ENCODE data around the gene ZBTB42.
A peak's percentile ranks its signal among the peaks of the same experiment; 100 is the strongest.

Gene ZBTB42

GRCh38 chr14:104770072-104770579, 30.8 kb upstream of the ZBTB42 start:
- Histone ChIP-seq H3K27ac (ENCODE audit: insufficient read depth in 1 of 2, low read depth in 1 of 2, low read length in 2 of 2, poor library complexity in 1 of 2, severe bottlenecking in 2 of 2) (no peak overlapping the region), H3K9me3 (ENCODE audit: control extremely low read depth in 1 of 5, control insufficient read depth in 4 of 5, insufficient read depth in 2 of 5, low read depth in 1 of 5, low read length in 4 of 5) (peaks cover 0 to 16% (median 8%) of the 10 kb centered on the region in 5 experiments), H3K4me3 (ENCODE audit: control insufficient read depth in 1 of 7, extremely low read depth in 1 of 7, insufficient read depth in 4 of 7, low read depth in 2 of 7, low read length in 6 of 7) (no peak overlapping the region), H3K4me1 (ENCODE audit: control extremely low read depth in 1 of 4, control insufficient read depth in 4 of 4, insufficient read depth in 4 of 4, low read length in 3 of 4) (peaks cover 0 to 8% (median 4%) of the 10 kb centered on the region in 4 experiments), H3K27me3 (replicated peaks in 2 of 5; ENCODE audit: control insufficient read depth in 4 of 5, insufficient read depth in 5 of 5, low read length in 4 of 5) (no peaks in the 10 kb centered on the region), H3K36me3 (ENCODE audit: control insufficient read depth in 4 of 4, insufficient read depth in 4 of 4, low read length in 3 of 4) (peaks cover 3 to 57% (median 40%) of the 10 kb centered on the region in 4 experiments)
- DNase-seq: no peak
- POLR2A ChIA-PET: interaction anchor here (0.6 kb wide), 1 partner anchor 218 kb away, joined by 3 read pairs; no protein-coding TSS in a partner anchor
- CTCF ChIA-PET: interaction anchor here (0.9 to 3.7 kb wide), 10 partner anchors 11 to 274 kb away, joined by 3 to 23 read pairs (median 4); no protein-coding TSS in a partner anchor
- 98% methylated on average over 19 of the region's 24 CpGs for WGBS (ENCODE audit: insufficient coverage)

GRCh38 chr14:104770851-104771272, 30.0 kb upstream of the ZBTB42 start:
- H3K4me1 ChIP-seq (ENCODE audit: control extremely low read depth in 1 of 4, control insufficient read depth in 4 of 4, insufficient read depth in 4 of 4, low read length in 3 of 4): peaks cover 0 to 8% (median 4%) of the 10 kb centered on the region in 4 experiments
- H3K4me3 ChIP-seq (ENCODE audit: control insufficient read depth in 1 of 7, extremely low read depth in 1 of 7, insufficient read depth in 4 of 7, low read depth in 2 of 7, low read length in 6 of 7): no peak overlapping the region
- H3K9me3 ChIP-seq (ENCODE audit: control extremely low read depth in 1 of 5, control insufficient read depth in 4 of 5, insufficient read depth in 2 of 5, low read depth in 1 of 5, low read length in 4 of 5): peaks cover 0 to 14% (median 6%) of the 10 kb centered on the region in 5 experiments
- no peak overlapping the region for H3K27ac ChIP-seq (ENCODE audit: insufficient read depth in 1 of 2, low read depth in 1 of 2, low read length in 2 of 2, poor library complexity in 1 of 2, severe bottlenecking in 2 of 2)
- peaks cover 6 to 64% (median 46%) of the 10 kb centered on the region in 4 experiments for H3K36me3 ChIP-seq (ENCODE audit: control insufficient read depth in 4 of 4, insufficient read depth in 4 of 4, low read length in 3 of 4)
- POLR2A ChIA-PET: interaction anchor here (0.6 kb wide), 2 partner anchors 149 to 349 kb away, joined by 3 read pairs; no protein-coding TSS in a partner anchor
- H3K27me3 ChIP-seq (replicated peaks in 2 of 5; ENCODE audit: control insufficient read depth in 4 of 5, insufficient read depth in 5 of 5, low read length in 4 of 5): no peaks in the 10 kb centered on the region
- CTCF ChIA-PET: interaction anchor here (0.9 to 3.7 kb wide), 11 partner anchors 10 to 273 kb away, joined by 3 to 23 read pairs (median 4); partner anchors contain the start of gene SIVA1
- DNase-seq: peak in 2 of 3 donors; percentile 29 to 34
- 90% methylated on average over 4 of the region's 5 CpGs for WGBS (ENCODE audit: insufficient coverage)

- ChIA-PET POLR2A (interaction anchor here (0.6 kb wide), 1 partner anchor 149 kb away, joined by 3 read pairs; no protein-coding TSS in a partner anchor), CTCF (interaction anchor here (0.9 to 3.7 kb wide), 10 partner anchors 10 to 272 kb away, joined by 3 to 23 read pairs (median 4); partner anchors contain the start of gene SIVA1)
- peaks cover 0 to 8% (median 6%) of the 10 kb centered on the region in 5 experiments for H3K9me3 ChIP-seq (ENCODE audit: control extremely low read depth in 1 of 5, control insufficient read depth in 4 of 5, insufficient read depth in 2 of 5, low read depth in 1 of 5, low read length in 4 of 5)
- H3K27ac ChIP-seq (ENCODE audit: insufficient read depth in 1 of 2, low read depth in 1 of 2, low read length in 2 of 2, poor library complexity in 1 of 2, severe bottlenecking in 2 of 2): no peak overlapping the region
- H3K4me1 ChIP-seq (ENCODE audit: control extremely low read depth in 1 of 4, control insufficient read depth in 4 of 4, insufficient read depth in 4 of 4, low read length in 3 of 4): peaks cover 0 to 8% (median 4%) of the 10 kb centered on the region in 4 experiments
- no peak overlapping the region for H3K4me3 ChIP-seq (ENCODE audit: control insufficient read depth in 1 of 7, extremely low read depth in 1 of 7, insufficient read depth in 4 of 7, low read depth in 2 of 7, low read length in 6 of 7)
- WGBS (ENCODE audit: insufficient coverage): 98% methylated on average over 4 of the region's 4 CpGs
- H3K36me3 ChIP-seq (ENCODE audit: control insufficient read depth in 4 of 4, insufficient read depth in 4 of 4, low read length in 3 of 4): peaks cover 6 to 68% (median 48%) of the 10 kb centered on the region in 4 experiments
- H3K27me3 ChIP-seq (replicated peaks in 2 of 5; ENCODE audit: control insufficient read depth in 4 of 5, insufficient read depth in 5 of 5, low read length in 4 of 5): no peaks in the 10 kb centered on the region
- DNase-seq: no peak
Measured at GRCh38 chr14:104771374-104771773, 29.5 kb upstream of the ZBTB42 start.

GRCh38 chr14:104771918-104772706, 28.8 kb upstream of the ZBTB42 start:
- WGBS (ENCODE audit: insufficient coverage): 87% methylated on average over 27 of the region's 34 CpGs
- Histone ChIP-seq H3K9me3 (ENCODE audit: control extremely low read depth in 1 of 5, control insufficient read depth in 4 of 5, insufficient read depth in 2 of 5, low read depth in 1 of 5, low read length in 4 of 5) (peaks cover 0 to 8% (median 5%) of the 10 kb centered on the region in 5 experiments), H3K36me3 (ENCODE audit: control insufficient read depth in 4 of 4, insufficient read depth in 4 of 4, low read length in 3 of 4) (peaks cover 6 to 76% (median 50%) of the 10 kb centered on the region in 4 experiments), H3K27me3 (replicated peaks in 2 of 5; ENCODE audit: control insufficient read depth in 4 of 5, insufficient read depth in 5 of 5, low read length in 4 of 5) (no peaks in the 10 kb centered on the region), H3K4me3 (ENCODE audit: control insufficient read depth in 1 of 7, extremely low read depth in 1 of 7, insufficient read depth in 4 of 7, low read depth in 2 of 7, low read length in 6 of 7) (no peak overlapping the region), H3K27ac (ENCODE audit: insufficient read depth in 1 of 2, low read depth in 1 of 2, low read length in 2 of 2, poor library complexity in 1 of 2, severe bottlenecking in 2 of 2) (no peak overlapping the region), H3K4me1 (ENCODE audit: control extremely low read depth in 1 of 4, control insufficient read depth in 4 of 4, insufficient read depth in 4 of 4, low read length in 3 of 4) (peaks cover 0 to 8% (median 4%) of the 10 kb centered on the region in 4 experiments)
- ChIA-PET POLR2A (no interaction called here), CTCF (interaction anchor here (1.0 to 3.7 kb wide), 9 partner anchors 8 to 431 kb away, joined by 3 to 23 read pairs (median 4); no protein-coding TSS in a partner anchor)
- no peak for DNase-seq

- peaks cover 0 to 8% (median 4%) of the 10 kb centered on the region in 4 experiments for H3K4me1 ChIP-seq (ENCODE audit: control extremely low read depth in 1 of 4, control insufficient read depth in 4 of 4, insufficient read depth in 4 of 4, low read length in 3 of 4)
- H3K27ac ChIP-seq (ENCODE audit: insufficient read depth in 1 of 2, low read depth in 1 of 2, low read length in 2 of 2, poor library complexity in 1 of 2, severe bottlenecking in 2 of 2): no peak overlapping the region
- POLR2A ChIA-PET: no interaction called here
- peaks cover 0 to 8% (median 5%) of the 10 kb centered on the region in 5 experiments for H3K9me3 ChIP-seq (ENCODE audit: control extremely low read depth in 1 of 5, control insufficient read depth in 4 of 5, insufficient read depth in 2 of 5, low read depth in 1 of 5, low read length in 4 of 5)
- no peak for DNase-seq
- CTCF ChIA-PET: interaction anchor here (1.2 to 1.9 kb wide), 5 partner anchors 9 to 431 kb away, joined by 3 to 7 read pairs (median 3); no protein-coding TSS in a partner anchor
- H3K36me3 ChIP-seq (ENCODE audit: control insufficient read depth in 4 of 4, insufficient read depth in 4 of 4, low read length in 3 of 4): peaks cover 6 to 79% (median 52%) of the 10 kb centered on the region in 4 experiments
- H3K27me3 ChIP-seq (replicated peaks in 2 of 5; ENCODE audit: control insufficient read depth in 4 of 5, insufficient read depth in 5 of 5, low read length in 4 of 5): no peaks in the 10 kb centered on the region
- WGBS (ENCODE audit: insufficient coverage): 96% methylated on average over 36 of the region's 38 CpGs
- no peak overlapping the region for H3K4me3 ChIP-seq (ENCODE audit: control insufficient read depth in 1 of 7, extremely low read depth in 1 of 7, insufficient read depth in 4 of 7, low read depth in 2 of 7, low read length in 6 of 7)
Measured at GRCh38 chr14:104772707-104773504, 28.0 kb upstream of the ZBTB42 start.

- Histone ChIP-seq H3K27ac (ENCODE audit: insufficient read depth in 1 of 2, low read depth in 1 of 2, low read length in 2 of 2, poor library complexity in 1 of 2, severe bottlenecking in 2 of 2) (no peak overlapping the region), H3K9me3 (ENCODE audit: control extremely low read depth in 1 of 5, control insufficient read depth in 4 of 5, insufficient read depth in 2 of 5, low read depth in 1 of 5, low read length in 4 of 5) (peaks cover 0 to 8% (median 5%) of the 10 kb centered on the region in 5 experiments), H3K36me3 (ENCODE audit: control insufficient read depth in 4 of 4, insufficient read depth in 4 of 4, low read length in 3 of 4) (peaks cover 6 to 82% (median 55%) of the 10 kb centered on the region in 4 experiments), H3K4me1 (ENCODE audit: control extremely low read depth in 1 of 4, control insufficient read depth in 4 of 4, insufficient read depth in 4 of 4, low read length in 3 of 4) (peaks cover 0 to 6% (median 2%) of the 10 kb centered on the region in 4 experiments), H3K4me3 (ENCODE audit: control insufficient read depth in 1 of 7, extremely low read depth in 1 of 7, insufficient read depth in 4 of 7, low read depth in 2 of 7, low read length in 6 of 7) (no peak overlapping the region), H3K27me3 (replicated peaks in 2 of 5; ENCODE audit: control insufficient read depth in 4 of 5, insufficient read depth in 5 of 5, low read length in 4 of 5) (no peaks in the 10 kb centered on the region)
- DNase-seq: no peak
- ChIA-PET CTCF (interaction anchor here (1.3 to 1.9 kb wide), 4 partner anchors 10 to 430 kb away, joined by 3 to 7 read pairs (median 4); no protein-coding TSS in a partner anchor), POLR2A (no interaction called here)
- 93% methylated on average over 30 of the region's 46 CpGs for WGBS (ENCODE audit: insufficient coverage)
Measured at GRCh38 chr14:104773505-104774452, 27.1 kb upstream of the ZBTB42 start.
